ENCODE results near the gene PROM2.

The PROM2 gene

DNA sequence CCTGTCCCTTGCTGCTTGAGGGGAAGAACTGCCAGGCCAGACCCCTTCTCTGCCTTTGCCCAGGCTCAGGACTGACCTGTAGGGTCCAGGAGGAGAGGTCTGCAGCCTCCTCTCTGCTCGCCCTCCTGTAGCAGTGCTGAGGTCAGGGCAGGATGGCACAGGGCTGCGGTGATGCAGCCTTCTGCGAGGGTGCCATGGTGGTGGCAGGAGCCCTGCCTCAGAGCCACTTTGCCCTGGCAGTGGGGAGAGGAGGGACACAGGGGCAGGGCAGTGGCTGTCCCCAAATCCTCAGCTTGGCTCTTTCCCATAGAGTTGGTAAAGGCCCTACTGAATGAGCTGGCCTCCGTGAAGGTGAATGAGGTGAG lies 884 bp downstream of the PROM2 start:
- no peak overlapping the region for H3K4me3 ChIP-seq (ENCODE audit: low read depth, low read length)
- DNase-seq (ENCODE audit: low read depth) = no peak
- TF ChIP-seq, protein P1, sequence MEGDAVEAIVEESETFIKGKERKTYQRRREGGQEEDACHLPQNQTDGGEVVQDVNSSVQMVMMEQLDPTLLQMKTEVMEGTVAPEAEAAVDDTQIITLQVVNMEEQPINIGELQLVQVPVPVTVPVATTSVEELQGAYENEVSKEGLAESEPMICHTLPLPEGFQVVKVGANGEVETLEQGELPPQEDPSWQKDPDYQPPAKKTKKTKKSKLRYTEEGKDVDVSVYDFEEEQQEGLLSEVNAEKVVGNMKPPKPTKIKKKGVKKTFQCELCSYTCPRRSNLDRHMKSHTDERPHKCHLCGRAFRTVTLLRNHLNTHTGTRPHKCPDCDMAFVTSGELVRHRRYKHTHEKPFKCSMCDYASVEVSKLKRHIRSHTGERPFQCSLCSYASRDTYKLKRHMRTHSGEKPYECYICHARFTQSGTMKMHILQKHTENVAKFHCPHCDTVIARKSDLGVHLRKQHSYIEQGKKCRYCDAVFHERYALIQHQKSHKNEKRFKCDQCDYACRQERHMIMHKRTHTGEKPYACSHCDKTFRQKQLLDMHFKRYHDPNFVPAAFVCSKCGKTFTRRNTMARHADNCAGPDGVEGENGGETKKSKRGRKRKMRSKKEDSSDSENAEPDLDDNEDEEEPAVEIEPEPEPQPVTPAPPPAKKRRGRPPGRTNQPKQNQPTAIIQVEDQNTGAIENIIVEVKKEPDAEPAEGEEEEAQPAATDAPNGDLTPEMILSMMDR (IDR thresholded peaks at IDR 0.05; ENCODE audit: low read depth, low read length, missing control alignments) = no peak

DNA sequence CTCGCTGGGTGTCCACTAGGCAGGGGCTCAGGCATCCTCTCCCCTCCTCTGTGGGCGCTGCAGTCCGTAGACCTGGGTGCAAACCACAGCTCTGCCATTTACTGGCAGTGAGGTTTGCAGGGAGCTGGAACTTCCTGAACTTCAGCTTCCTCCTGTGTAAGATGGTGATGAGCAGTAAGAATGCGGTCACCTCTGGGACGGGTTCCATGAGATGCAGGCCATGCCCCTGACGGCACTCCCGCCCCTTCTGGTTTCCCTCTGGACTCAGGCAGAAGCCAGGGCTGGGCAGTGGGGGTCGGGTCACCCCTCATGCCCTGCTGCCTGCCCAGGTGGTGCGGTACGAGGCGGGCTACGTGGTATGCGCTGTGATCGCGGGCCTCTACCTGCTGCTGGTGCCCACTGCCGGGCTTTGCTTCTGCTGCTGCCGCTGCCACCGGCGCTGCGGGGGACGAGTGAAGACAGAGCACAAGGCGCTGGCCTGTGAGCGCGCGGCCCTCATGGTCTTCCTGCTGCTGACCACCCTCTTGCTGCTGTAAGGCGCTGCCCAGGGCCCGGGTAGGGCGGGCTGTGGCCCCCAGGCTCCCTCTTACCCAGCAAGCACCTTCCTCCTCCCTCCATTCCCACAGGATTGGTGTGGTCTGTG lies 1.5 kb downstream of the PROM2 start:
- TF ChIP-seq, protein P1 (IDR thresholded peaks at IDR 0.05; ENCODE audit: low read depth, low read length, missing control alignments) = no peak
- DNase-seq (ENCODE audit: low read depth) = no peak
- H3K4me3 ChIP-seq (ENCODE audit: low read depth, low read length) = no peak overlapping the region

DNA sequence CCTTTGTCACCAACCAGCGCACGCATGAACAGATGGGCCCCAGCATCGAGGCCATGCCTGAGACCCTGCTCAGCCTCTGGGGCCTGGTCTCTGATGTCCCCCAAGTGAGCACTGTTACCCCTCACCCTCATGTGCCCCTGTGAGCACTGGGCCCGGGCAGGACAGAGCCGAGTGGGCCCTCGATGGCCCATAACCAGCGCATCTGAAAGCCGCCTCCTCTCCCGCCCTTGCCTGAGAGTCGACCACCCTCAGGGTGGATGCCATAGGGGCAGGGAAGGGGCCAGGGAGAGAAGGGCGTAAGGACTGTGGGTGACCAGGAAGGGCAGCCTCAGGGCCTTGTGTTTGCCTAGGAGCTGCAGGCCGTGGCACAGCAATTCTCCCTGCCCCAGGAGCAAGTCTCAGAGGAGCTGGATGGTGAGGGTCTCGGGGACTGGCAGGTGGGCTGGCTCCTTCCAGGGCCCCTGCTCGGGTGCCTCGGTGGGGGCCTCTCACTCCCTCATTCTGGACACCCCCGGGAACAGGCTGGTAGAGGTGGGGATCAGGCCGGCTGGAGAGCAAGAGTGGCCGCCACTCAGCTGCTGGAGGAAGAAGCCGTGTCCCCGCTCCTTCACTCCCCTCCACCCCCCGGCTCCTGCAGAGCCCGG lies 2.1 kb downstream of the PROM2 start:
- TF ChIP-seq, protein P1 (IDR thresholded peaks at IDR 0.05; ENCODE audit: low read depth, low read length, missing control alignments) = no peak
- no peak overlapping the region for H3K4me3 ChIP-seq (ENCODE audit: low read depth, low read length)
- no peak for DNase-seq (ENCODE audit: low read depth)

DNA sequence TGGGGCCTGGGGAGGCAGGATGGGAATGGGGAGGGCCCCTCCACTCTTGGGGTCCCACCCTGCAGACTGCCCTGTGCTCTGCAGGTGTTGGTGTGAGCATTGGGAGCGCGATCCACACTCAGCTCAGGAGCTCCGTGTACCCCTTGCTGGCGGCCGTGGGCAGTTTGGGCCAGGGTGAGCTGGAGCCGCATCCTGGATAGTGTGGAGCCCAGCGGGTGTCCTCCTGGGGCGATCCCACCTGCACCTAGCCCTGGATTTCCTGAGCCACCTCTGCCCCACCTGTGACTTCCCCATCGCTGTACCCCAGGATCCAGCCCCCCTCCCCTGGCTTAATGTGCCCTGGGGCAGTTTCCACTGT lies 2.6 kb downstream of the PROM2 start:
- H3K4me3 ChIP-seq (ENCODE audit: low read depth, low read length) = no peak overlapping the region
- DNase-seq (ENCODE audit: low read depth) = no peak
- TF ChIP-seq, protein P1 (IDR thresholded peaks at IDR 0.05; ENCODE audit: low read depth, low read length, missing control alignments) = no peak

DNA sequence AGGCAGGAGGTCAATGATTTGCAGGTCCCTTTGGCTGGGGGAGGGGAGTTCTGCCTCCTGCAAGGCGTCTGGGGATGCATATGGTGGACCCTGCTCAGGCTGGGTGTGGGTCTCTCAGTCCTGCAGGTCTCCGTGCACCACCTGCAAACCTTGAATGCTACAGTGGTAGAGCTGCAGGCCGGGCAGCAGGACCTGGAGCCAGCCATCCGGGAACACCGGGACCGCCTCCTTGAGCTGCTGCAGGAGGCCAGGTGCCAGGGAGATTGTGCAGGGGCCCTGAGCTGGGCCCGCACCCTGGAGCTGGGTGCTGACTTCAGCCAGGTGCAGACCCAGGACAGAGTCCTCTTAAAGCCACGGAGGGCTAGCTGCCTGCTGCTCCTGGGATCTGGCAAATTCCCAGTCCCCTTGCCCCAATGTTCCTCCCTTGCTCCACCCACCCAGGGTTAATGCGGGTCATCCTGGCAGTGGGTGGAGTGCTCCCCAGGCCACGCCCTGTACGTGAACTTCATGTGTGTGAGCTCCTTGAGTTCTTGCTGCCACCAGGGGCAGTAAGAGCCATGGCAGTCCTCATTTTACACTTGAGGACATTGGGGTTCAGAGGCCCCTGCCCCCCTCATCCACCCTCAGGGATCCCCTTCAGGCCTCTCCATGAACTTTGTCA lies 3.1 kb downstream of the PROM2 start:
- H3K4me3 ChIP-seq (ENCODE audit: low read depth, low read length) = no peak overlapping the region
- TF ChIP-seq, protein P1 (IDR thresholded peaks at IDR 0.05; ENCODE audit: low read depth, low read length, missing control alignments) = no peak
- DNase-seq (ENCODE audit: low read depth) = no peak

DNA sequence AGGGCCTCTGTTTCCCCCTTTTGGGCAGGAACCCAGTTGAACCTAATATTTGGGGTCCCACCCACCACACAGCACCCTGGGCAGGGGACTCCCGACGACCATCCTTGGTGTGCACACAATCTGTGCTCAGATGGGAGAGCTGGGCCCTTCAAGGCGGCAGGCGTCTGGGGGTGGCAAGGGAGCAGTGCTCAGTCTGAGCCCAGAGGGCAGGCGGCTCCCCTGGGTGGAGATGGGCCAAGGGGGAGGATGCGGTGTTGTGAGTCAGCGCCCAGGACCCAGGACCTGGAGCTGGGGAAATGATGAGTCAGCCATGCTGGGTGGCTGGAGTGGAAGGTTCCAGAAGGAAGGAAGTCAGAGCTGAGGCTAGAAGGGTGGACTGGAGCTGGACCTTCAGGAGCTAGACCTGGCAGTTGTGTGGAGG lies 3.8 kb downstream of the PROM2 start:
- TF ChIP-seq, protein P1 (IDR thresholded peaks at IDR 0.05; ENCODE audit: low read depth, low read length, missing control alignments) = no peak
- H3K4me3 ChIP-seq (ENCODE audit: low read depth, low read length) = no peak overlapping the region
- no peak for DNase-seq (ENCODE audit: low read depth)
